NCI-H146 treated with DMSO at 0.1 percent for 48 hours (cell line): Measurements from ENCODE around the gene ITIH1.
"Not testable (repeated sequence)": the region's sequence is repeated elsewhere in the genome, so short reads cannot be mapped to it uniquely, and the experiment has no call there.

Experiments used
- DNase-seq: peaks from one replicate; lab custom pipeline; 2025; ENCODE audit not compliant: unreplicated experiment; lab: John Stamatoyannopoulos, UW

The ITIH1 gene

DNA sequence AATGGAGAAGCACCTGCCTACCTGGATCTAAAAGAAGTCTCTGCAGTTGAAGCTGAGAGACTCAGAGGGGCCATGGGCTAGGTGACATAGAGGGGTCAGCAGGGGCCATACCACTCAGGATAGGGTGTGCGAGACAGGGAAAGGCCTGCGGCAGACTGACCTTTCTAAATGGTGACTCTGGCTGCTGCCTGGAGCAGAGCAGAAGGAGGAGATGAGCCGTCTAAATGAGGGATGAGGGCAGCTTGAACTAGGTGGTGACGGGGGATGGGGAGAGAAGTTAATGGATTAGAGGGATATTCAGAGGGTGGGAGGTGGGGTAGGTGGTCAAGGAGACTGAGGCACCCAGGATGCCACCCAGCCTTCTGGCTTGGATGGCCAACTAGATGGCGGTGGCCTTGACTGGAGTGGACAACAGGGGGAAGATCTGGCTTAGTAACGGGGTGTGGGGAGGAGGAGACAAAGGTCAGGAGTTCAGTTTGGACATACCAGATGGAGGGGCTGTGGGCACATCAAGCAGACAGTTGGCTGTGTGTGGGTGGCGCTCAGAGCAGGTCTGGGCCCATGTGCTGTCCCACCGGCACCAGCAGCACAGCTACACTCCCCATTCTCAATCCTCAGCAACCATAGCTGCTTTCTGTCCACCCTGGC, 3.2 kb upstream of the ITIH1 start:
- DNase-seq: no peak

- no peak for DNase-seq
Observed at GRCh38 chr3:52774901-52775864, 2.2 kb upstream of the ITIH1 start.

- no peak for DNase-seq
Observed at GRCh38 chr3:52775877-52776276, 1.5 kb upstream of the ITIH1 start.

DNA sequence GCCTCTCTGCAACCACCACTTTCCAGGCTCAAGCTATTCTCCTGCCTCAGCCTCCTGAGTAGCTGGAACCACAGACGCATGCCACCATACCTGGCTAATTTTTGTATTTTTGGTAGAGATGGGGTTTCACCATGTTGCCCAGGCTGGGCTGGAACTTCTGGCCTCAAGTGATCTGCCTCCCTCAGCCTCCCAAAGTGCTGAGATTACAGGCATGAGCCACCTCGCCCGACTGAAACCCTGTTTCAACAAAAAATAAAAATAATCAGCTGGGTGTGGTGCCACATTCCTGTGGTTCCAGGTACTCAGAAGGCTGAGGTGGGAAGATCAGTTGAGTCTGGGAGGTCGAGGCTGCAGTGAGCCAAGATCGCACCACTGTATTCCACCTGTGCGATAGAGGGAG, 913 bp upstream of the ITIH1 start:
- DNase-seq: not testable (repeated sequence)

- DNase-seq: no peak
Observed at GRCh38 chr3:52777959-52778805, 783 bp downstream of the ITIH1 start.

- no peak for DNase-seq
Observed at GRCh38 chr3:52779011-52779836, 1.8 kb downstream of the ITIH1 start.

GRCh38 chr3:52779837-52780585, 2.6 kb downstream of the ITIH1 start:
- DNase-seq: no peak

GRCh38 chr3:52781741-52782140, 4.3 kb downstream of the ITIH1 start:
- DNase-seq: no peak

DNA sequence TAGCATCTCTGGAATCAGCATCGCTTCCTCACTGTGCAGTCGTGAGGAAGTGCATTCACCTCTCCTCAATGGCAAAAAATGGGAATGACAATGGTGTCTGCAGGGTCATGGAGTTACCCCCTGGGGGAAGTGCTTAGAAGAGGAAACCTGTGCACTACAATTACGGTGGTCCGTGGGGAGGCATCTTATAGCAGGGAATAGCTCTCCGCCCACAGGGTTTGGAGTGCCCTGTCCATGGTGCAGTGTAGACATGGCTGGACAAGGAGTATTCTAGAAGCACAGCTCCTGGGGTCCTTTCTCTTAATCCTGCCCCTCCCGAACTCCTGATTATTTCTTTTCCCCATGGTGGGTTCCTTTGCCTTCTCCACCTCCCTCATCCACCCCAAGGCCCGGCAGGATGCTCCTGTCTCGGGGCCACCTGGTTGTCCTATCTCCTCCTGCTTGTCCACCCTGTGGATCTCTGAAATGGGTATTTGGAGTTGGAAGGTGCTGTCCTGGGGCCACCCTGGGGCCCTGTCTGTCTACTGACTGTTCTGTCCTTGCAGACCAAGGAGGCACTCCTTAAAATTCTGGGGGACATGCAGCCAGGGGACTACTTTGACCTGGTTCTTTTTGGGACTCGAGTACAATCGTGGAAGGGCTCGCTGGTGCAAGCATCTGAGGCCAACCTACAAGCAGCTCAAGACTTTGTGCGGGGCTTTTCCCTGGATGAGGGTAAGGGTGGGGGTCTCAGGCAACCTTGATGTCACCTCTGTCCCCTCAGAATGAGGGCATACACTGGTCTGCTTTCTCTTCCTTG, 5.2 kb downstream of the ITIH1 start:
- no peak for DNase-seq

DNA sequence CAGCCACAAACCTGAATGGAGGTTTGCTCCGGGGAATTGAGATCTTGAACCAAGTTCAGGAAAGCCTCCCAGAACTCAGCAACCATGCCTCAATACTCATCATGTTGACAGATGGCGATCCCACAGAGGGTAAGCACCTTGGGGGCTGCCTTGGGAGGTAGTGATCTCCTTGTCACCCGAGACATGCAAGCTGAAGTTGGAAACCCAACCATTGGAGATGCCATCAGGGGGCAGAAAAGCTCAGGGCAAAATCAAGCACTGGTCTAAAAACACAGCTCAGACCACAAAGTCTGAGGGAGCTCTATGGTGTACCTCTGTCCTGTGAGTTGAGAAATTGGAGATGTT, 5.8 kb downstream of the ITIH1 start:
- DNase-seq: no peak

DNA sequence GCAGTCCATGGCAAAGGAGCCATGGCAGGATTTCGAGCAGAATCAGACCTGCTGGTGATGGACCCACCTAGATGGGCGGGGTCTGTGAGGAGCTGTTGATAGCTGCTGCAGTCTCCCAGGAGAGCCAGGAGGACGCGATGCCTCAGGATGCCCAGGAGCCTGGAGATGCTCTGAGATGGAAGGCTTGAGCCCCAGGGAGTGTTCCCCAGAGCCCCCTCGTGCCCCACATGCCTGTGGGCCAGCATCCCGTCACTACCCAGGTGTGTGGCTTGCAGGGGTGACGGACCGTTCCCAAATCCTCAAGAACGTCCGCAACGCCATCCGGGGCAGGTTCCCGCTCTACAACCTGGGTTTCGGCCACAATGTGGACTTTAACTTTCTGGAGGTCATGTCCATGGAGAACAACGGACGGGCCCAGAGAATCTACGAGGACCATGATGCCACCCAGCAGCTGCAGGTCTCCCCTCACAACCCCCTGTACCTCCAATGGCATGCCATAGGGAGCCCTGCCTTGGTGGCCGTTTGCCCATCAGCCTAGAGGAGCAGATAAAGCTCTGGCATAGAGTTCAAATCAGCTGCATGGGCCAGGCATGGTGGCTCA, 6.7 kb downstream of the ITIH1 start:
- DNase-seq: no peak

DNA sequence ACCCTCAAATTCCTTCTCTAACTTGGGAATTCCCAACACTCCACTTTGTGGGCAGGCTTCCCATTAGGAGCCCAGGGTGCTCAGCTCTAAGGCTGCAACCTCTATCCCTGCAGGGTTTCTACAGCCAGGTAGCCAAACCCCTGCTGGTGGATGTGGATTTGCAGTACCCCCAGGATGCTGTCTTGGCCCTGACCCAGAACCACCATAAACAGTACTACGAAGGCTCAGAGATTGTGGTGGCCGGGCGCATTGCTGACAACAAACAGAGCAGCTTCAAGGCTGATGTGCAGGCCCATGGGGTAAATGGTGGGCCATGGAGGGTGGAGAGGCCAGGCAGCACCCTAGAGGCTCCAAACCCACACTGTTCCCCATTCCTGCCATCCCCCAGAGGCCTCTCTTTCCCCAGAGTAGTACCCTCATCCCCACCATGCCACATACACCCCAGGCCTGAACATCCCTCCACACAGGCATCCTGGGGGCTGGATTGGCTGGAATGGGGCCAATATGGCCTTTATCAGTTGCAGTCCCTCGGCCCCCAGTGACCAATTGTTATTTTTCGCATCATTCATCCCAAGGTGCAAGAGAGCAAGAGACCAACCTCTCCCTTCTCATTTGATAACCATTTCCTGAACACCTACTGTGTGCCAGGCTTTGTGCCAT, 7.7 kb downstream of the ITIH1 start:
- DNase-seq: no peak

- DNase-seq: no peak
Observed at GRCh38 chr3:52786330-52787215, 9.2 kb downstream of the ITIH1 start.

GRCh38 chr3:52787246-52787645, 9.8 kb downstream of the ITIH1 start:
- DNase-seq: no peak

DNA sequence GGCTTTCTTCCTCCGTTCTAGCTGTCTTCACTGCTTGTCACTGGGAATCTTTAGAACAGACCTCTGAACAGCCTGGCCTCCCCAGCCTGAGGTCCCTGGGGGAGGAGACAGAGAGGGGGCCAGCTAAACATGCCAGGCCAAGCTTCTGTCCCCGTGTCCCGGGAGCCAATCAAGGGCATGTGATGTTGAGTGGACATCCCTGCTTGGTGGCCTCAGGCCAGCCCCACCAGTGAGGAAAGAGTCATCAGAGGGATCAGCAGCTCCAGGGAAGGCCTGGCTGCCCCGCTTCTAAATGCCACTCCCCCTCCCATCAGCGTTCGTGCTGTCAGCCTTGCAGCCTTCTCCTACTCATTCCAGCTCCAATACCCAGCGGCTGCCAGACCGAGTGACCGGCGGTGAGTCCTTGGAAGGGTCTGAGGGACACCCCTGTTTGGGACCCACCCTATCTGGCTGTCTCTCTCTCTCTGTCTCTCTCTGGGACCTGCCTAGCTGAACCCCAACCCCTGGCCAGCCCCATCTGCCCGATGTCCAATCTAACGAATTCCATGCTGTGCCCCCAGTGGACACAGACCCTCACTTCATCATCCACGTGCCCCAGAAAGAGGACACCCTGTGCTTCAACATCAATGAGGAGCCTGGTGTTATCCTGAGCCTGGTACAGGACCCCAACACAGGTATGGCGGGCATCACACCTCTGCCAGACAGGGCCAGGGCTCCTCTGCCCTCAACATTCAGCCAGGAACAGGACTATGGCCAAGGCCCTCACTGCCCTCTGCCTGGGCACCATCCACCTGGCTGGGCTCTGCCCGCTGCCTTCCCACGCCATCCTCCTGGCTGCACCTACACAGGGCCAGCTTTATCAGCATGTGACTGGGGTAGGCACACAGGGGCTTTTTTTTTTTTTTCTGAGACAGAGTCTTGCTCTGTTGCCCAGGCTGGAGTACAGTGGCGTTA, 10.6 kb downstream of the ITIH1 start:
- DNase-seq: no peak
